Measurements from ENCODE around the gene ZSCAN5A.
"Not testable (repeated sequence)": the region's sequence is repeated elsewhere in the genome, so short reads cannot be mapped to it uniquely, and the experiment has no call there.

The ZSCAN5A gene

DNA sequence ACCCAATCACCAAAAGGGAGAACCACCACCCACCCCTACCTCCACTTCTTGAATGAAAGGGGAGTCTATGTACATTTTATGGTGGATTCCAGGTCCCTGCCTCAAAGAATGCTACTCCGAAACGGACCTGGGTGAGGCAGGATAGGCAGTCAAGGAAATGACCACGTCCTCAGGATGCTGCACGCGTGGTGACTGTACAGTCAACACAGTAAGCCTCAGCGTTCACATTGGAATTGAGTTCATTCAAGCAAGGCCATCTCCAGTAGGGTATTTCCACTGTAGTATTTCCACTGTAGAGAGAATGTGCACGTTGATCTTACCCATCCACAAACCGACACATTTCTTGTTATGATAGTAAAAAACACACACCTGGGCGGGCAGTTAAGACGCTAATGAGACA is 95.7 kb downstream of the ZSCAN5A start:
- TF ChIP-seq, protein P1, sequence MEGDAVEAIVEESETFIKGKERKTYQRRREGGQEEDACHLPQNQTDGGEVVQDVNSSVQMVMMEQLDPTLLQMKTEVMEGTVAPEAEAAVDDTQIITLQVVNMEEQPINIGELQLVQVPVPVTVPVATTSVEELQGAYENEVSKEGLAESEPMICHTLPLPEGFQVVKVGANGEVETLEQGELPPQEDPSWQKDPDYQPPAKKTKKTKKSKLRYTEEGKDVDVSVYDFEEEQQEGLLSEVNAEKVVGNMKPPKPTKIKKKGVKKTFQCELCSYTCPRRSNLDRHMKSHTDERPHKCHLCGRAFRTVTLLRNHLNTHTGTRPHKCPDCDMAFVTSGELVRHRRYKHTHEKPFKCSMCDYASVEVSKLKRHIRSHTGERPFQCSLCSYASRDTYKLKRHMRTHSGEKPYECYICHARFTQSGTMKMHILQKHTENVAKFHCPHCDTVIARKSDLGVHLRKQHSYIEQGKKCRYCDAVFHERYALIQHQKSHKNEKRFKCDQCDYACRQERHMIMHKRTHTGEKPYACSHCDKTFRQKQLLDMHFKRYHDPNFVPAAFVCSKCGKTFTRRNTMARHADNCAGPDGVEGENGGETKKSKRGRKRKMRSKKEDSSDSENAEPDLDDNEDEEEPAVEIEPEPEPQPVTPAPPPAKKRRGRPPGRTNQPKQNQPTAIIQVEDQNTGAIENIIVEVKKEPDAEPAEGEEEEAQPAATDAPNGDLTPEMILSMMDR (IDR thresholded peaks at IDR 0.05; ENCODE audit: control extremely low read depth, extremely low read depth, low read depth, missing control alignments) = no peak
- DNase-seq (ENCODE audit: extremely low spot score) = no peak
- POLR2A ChIA-PET = no interaction called here
- CTCF ChIA-PET = interaction anchor here (1.1 to 1.3 kb wide), 2 partner anchors 10 to 130 kb away, joined by 3 to 6 read pairs; no protein-coding TSS in a partner anchor

DNA sequence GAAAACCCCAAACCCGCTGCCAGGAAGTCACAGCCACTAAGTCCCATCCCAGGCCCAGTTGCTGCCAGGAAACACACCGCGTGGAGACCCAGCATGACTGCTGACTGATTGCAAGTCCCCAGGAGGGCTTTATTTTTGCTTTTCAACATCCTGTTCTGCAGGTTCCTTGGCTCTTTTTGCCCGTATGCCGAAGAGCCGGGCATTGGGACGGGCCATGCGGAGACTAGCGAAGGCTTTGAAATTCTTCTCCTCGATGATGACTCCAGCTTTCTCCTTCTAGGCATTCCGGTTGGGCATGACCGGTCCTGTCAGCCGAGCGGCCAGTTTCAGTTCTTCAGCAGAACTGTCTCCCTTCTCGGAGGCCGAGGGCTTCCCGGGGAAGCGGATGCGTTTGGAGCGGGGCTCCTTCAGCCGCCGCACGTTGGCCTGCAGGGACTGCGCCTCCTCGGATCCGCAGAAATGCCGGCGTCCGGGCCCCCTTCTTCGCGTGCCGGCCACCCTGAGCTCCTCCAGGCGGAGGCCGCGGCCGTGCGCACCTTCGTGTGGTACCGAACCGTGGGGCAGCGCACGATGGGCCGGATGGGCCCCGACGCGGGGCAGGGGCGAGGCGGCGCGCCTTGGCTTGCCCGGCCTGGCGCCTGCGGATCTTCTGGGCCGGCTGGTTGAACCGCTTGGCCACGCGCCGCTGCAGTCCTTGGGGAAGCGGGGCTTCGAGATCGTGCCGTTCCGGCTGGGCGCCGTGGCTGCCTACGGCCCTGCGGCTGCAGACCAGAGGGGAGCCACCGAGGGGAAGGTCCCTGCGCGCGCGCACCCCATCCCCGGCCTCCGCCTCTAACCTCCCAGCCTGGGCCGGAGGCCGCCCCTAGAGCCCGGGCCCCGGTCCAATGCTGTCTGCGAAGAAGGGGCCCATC is 97.3 kb downstream of the ZSCAN5A start:
- TF ChIP-seq, protein P1 (IDR thresholded peaks at IDR 0.05; ENCODE audit: control extremely low read depth, extremely low read depth, low read depth, missing control alignments) = no peak
- CTCF ChIA-PET = interaction anchor here (3.0 kb wide), 1 partner anchor 35 kb away, joined by 7 read pairs; no protein-coding TSS in a partner anchor
- POLR2A ChIA-PET = no interaction called here
- DNase-seq (ENCODE audit: extremely low spot score) = peak; percentile 25

DNA sequence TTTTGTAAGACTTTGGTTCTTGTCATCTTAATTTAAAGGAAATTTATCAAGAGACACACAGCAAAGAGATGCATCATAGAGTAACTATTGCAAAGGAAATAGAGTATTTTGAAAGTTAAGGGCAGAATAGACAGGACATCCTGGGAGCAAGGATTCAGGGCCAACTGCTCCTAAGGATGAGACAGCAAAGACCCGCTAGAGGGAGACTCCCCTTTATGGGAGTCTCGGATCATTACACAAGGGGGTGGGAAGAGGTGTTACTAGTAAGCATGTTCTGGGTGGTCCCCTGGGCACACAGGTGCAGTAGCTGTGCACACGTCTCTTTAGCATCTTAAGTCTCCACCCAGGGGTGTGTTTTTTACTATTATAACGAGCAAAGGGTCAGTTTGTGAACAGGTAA is 102.9 kb downstream of the ZSCAN5A start:
- CTCF ChIA-PET = no interaction called here

DNA sequence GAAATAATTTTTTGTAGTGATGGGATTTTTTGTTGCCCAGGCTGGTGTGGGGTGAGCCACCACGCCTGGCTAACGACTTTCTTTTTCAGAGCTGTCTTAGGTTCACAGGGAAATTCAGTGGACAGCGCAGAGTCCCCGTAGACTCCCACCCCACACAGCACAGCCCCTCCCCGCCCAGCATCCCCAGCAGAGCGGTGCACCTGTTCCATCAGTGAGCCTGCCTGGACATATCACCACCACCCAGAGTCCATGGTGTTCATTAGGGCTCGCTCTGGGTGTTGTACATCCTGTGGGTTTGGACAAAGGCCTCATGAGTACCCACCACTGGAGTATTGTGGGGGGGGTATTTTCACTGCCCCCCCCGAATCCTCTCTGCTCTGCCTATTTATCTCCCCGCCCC is 104.6 kb downstream of the ZSCAN5A start:
- POLR2A ChIA-PET, CTCF ChIA-PET: not testable (repeated sequence)

More for the DNA sequence above, 102.9 kb downstream of the ZSCAN5A start:
- POLR2A ChIA-PET = no interaction called here
- no peak for DNase-seq (ENCODE audit: extremely low spot score)
- TF ChIP-seq, protein P1 (IDR thresholded peaks at IDR 0.05; ENCODE audit: control extremely low read depth, extremely low read depth, low read depth, missing control alignments) = no peak

DNA sequence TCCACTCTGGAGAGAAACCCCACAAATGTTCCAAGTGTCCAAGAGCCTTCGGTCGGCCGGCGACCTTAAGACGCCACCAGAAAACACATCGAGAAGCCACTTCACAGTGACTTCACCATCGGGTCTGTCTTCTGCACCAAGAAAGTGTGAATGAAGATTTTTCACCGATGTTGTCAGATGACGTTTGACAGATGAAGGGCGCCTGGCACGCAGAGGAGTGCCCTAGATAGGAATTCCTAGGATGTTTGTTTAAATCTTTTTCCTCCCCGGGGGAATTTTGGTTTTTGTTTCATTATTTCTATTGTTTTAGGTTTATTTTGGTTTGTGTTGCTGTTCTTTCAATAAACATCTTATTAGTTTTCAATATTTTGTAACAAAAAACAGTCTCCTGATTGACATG is 105.5 kb downstream of the ZSCAN5A start:
- DNase-seq (ENCODE audit: extremely low spot score) = no peak
- TF ChIP-seq, protein P1 (IDR thresholded peaks at IDR 0.05; ENCODE audit: control extremely low read depth, extremely low read depth, low read depth, missing control alignments) = no peak
- ChIA-PET POLR2A (no interaction called here), CTCF (no interaction called here)

More for the DNA sequence above, 104.6 kb downstream of the ZSCAN5A start:
- DNase-seq (ENCODE audit: extremely low spot score) = not testable (repeated sequence)

DNA sequence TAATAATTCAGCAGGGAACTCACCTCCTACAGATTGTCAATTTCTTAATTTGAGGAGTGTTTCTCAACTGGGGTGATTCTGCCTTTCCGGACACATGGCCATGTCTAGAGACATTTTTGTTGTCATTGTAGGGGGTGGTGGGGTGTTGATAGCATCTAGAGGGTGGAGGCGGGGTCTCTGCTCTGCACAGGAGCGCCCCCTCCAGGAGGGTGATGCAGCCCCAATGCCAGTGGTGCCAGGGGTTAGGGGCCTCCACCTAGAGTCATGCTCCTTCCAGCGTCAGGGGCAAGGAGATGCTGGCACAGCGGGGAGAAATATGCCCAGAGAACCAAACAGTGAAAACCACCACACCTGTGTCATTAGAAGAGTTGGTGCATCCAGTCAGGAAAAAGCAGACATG is 107.1 kb downstream of the ZSCAN5A start:
- CTCF ChIA-PET; POLR2A ChIA-PET; DNase-seq (ENCODE audit: extremely low spot score): not testable (repeated sequence)

DNA sequence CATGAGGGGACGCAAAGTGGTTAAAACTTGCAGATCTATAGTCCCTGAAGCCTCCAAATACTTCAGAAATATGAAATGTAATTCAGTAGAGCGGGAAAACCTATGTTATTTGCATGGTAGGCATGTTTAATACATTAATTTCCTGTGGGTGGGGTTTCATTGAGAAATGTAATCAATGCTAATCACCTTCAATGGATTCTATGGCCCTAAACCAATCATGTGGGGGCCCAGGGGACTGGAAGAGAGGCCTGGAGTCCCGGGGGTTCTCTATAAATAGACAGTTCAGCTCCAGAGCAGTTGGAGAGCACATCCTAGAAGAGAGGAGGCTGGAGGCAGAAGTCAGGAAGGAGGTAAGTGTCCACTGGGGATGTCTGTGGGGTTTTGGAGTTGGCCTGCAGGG is 112.7 kb downstream of the ZSCAN5A start, which contains the start of gene ZSCAN5C:
Gene ZSCAN5C, plus strand, starts transcription at position 301 of the 400 bp plus-strand sequence. CDS start 3,641 bp downstream, outside the sequence.
- no peak for DNase-seq (ENCODE audit: extremely low spot score)
- CTCF ChIA-PET = no interaction called here
- POLR2A ChIA-PET = no interaction called here
- TF ChIP-seq, protein P1 (IDR thresholded peaks at IDR 0.05; ENCODE audit: control extremely low read depth, extremely low read depth, low read depth, missing control alignments) = no peak
